GM21526 (cell line): Measurements from ENCODE around the gene ATP6AP2.

Experiments used
- ATAC-seq: cut with Tn5 transposase; IDR thresholded peaks from one replicate; pipeline ENCODE4 v1.9.1; 2021; ENCODE audit warnings: moderate library complexity; ENCODE audit not compliant: unreplicated experiment, low FRiP score

Gene ATP6AP2

DNA sequence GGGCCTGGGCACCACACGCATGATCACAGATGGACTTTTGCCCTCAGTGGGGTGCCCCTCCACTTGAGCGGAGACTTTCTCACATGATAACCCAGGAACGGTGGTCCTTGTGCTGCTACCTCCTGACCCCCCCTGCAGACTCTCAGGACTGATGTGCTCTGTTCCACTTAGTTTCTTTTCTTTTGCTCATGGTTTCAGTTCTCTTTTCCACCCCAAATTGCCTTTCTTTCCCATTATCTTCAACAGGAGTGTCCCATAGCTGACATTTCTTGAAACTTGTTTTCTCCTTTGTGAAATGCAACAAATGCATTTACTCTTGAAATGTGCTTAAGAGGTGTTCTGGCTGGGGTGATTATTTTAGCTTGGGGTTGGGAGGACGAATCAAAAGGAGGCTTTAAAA lies 51.4 kb downstream of the ATP6AP2 start:
- no peak for ATAC-seq

DNA sequence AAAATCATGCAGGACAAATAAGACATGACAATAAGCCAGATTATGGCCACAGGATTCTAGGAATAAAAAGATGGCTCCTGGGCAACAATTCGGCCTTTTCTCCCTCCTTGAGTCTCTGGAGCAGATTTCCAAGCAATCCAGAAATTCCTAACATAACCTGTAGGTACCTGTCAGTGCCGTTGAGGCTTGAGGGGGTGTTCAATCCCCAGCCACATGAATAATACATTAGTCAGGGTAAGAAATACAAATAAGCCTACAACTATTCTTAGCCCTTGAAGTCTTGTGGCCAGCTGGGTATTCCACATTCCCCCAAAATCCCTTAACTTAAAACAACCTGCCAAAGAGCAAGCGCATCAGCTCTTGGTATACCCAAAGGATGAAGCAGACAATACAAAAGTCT lies 56.9 kb downstream of the ATP6AP2 start:
- ATAC-seq, result no peak

DNA sequence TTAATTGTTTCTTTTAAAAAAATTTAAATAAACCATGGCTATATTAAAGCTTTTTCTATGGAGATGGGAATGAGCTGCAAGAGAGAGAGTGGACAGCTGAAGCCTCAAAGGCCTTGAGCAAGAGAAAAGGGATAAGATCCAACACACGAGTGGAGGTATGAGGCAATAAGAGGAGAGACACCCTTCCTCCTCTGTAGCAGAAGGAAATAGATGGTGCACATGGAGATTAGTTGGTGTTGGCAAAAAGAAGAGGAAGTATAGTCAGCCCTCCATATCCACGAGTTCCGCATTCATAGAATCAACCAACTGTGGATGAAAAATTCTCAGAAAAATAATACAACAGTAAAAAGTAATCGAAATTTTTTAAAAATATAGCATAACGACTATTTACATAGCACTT lies 63.4 kb downstream of the ATP6AP2 start:
- ATAC-seq, result no peak

DNA sequence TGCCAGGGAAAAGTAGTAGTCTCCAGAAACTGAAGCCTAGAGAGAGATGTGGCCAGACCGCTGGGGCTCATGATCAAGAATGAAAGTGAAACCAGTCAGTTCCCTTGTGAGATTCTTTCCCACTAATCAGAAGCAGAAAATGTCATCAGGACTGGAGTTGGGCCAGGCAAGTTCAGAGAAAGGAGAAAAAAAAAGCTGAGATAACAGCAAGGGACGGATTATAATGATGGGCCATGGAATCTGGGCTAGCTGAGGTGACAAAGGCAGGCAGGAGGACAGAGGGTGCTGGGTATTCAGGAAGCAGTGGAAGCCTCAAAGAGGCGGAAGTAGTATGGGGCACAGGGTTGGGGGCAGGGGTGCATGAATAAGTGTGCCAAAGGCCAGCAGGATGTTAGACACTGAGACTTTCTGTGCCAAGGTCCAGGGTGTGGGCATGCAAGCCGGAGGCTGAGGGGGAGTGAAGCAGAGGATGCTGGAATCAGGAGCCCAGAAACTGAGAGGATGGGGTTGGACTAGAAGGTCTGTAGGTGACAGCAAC lies 64.1 kb downstream of the ATP6AP2 start:
- no peak for ATAC-seq

DNA sequence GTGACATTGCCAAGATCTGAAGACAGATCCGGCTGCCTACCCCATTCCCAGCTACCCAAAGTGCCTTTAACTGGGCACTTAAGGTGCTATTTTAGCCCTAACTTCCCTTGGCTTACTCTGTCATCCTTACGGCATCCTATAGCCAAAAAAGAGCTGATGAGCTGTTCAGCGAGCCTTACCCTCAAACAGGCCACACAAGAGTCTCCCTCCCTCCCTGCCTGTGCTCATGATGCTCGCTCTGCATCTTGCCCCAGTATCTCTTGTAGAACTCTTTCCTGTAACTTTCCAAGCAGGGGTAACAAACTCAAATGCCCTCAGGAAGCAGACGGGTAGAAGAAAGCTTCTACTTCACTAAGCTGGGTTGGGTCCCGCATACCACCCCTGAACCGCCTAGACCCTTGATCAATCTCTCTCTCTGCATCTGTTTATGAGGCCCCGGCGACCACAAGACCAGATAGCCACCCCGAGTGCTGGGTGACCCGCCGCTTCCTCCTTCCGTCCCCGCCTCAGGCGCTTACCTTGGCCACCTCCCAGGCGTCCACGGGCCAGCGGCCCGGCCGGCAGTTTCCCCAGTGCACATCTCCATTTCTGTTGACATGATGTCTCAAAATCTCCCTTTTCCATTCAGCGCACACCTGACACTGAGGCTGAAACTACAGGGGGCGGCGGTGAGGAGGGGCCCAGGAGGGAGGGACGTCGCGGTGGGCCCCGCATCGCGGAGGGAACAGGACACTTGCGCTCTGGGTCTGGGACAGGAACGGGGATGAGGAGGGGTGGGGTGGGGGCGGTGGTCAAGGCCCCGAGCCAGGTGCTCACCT lies 65.9 kb downstream of the ATP6AP2 start:
- ATAC-seq, result peak; percentile 30

DNA sequence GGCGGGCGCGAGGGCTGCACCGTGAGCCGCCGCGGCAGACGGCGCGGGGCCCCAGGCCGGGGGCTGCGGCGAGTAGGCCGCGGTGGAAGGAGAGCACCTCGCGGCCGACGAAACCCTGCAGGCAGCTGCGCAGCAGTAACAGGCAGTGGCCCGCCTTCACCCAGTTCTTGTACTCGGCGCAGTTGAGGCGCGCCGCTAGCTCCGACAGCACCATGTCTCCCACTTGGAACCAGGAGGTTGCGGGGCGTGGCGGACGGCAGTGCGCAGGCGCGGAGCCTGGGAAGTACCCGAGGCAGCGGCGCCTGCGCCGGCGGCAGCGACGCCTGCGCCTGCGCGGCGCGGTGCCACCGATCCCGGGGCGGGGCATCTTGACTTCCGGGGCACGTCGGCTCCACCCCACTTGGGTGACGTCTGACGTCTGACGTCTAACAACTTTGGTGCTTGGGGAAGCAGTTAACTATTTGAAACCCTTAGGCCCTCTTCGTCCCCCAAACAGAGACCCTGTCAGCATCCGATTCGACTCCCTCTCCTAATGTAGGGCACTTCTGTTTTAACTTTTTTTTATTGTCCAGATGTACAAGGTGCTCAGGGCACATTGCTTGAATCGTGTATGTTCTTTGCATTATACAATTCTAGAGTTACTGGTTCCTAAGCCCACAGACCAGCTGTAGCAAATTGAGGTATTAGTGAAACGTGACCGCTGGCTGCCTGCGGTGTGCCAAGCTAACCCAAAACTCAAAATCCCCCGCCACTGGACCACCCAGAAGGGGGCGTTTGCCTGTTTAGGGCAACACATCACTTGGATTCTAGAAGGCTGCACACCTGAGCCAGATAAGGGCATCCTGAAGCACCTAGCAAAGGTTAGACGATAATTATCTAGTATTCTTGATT lies 66.8 kb downstream of the ATP6AP2 start, which contains the start of gene CXorf38:
TSS of gene CXorf38 (minus strand) at position 255 of the 891 bp plus-strand sequence. CDS start at position 214, 41 bp downstream.
- ATAC-seq, result peak; percentile 75

DNA sequence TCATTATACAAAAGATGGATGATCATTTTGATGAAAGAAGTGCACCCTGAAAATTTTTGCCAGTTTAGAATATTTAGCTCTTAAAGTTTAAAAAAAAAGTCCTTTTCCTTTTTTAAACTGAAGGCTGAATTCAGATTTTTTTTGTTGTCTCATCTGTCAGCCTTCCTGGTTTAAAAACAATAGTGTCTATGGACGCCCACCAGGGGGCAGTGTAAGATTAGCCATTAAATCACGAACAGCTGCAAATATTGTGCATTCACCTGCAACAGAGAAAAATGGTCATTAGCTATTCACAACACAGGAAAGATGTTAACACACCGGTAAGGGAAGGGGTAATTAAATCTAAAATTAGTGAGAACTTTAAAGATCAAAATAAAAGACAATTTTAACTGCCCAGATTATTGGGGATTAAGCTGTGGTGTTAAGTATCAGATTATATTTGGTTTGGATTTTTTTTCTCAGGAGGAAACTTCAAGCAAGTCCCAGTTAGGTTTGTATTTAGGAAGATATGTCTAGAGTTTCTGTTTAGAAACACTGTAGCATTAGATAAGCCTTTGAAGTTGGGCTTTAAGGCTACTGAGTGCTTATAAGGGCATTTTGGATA lies 71.0 kb downstream of the ATP6AP2 start:
- ATAC-seq, result no peak

DNA sequence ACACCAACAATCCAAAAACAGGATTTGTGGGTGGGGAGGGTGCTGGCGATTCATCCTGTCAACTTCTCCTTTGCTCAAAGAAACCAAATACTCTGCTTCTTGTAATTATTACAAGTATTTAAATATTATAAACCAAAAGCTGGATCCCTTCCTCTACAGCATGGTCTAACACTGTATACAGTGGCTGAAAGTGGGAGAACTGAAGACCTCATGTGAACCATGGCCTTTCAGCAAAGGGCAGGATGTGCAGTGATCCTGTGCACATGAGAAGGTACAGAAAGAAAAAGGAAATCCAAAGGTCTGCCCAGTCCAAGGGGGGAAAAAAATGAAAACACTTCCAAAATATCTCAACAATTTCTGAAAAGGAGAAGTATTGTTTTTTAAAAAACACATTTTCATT lies 71.9 kb downstream of the ATP6AP2 start:
- ATAC-seq, result no peak

DNA sequence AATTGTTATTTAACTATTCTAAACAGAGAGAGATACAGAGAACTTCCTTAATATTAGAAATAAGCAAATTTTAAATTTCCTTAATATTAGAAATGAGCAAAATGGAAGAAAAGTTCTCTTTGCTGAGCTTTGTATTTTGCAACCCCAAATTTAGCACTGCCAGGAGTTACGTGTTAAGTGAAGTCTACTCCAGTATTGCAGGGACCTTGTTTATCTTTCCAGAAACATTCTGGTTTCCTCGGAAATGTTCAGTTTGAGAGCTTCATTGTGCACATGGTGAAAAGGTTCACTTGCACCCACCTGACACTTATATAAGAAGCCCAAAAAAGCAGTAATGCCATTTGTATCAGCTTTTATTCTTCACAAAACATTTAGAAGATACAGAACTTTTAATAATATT lies 72.8 kb downstream of the ATP6AP2 start:
- no peak for ATAC-seq
